ENCODE results near the gene HIPK2.

The HIPK2 gene

DNA sequence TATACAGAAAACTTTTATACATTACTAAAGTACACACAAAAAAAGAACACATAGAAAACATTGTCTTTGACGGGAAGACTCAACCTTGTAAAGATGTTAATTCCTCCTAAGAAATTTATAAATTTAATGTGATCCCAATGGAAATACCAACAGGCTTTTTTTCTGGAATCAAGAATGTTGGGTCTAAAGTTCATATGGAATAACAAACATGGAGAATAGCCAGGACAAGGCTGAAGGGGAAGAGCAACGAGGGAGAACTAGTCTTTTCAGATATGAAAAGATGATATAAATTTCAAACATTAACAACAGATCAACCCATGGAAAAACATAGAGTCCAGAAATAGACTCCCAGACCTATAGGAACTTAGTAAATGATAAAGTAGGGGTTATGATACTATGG is 19.8 kb downstream of the HIPK2 start:
- Histone ChIP-seq H3K9me3 (ENCODE audit: control insufficient read depth, low read length) (no peaks in the 10 kb centered on the region), H3K27me3 (replicated peaks; ENCODE audit: control insufficient read depth, insufficient read depth, low read length, poor library complexity, severe bottlenecking) (no peaks in the 10 kb centered on the region), H3K36me3 (ENCODE audit: control insufficient read depth, insufficient read depth, low read length) (no peaks in the 10 kb centered on the region), H3K27ac (ENCODE audit: insufficient read depth, low read length, poor library complexity, severe bottlenecking) (no peak overlapping the region), H3K4me3 (ENCODE audit: insufficient read depth, low read depth, low read length, poor library complexity, severe bottlenecking) (no peak overlapping the region), H3K4me1 (ENCODE audit: control insufficient read depth, insufficient read depth, low read length, poor library complexity, severe bottlenecking) (peaks cover 3% of the 10 kb centered on the region)
- no peak for DNase-seq

DNA sequence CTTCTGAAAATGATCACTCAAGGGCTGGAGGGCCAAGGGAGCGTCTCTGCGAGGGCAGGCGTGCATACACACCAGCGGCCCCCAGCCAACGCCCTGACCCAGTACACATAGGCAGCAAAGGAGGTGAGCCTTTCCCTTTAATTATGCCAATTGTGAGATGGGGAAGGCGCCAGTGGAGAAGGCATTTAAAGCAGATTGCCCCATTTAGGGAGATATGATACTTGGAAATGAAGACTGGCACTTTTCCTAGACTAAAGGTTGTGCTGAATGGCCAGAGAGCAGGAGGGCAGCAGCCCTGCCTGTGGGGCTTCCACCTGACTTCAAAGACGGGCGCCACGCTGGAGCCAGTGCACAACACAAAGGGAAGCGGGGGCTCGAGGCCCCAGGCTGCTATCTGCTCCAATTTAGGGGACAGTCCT is 24.1 kb downstream of the HIPK2 start:
- DNase-seq: no peak
- Histone ChIP-seq H3K27me3 (replicated peaks; ENCODE audit: control insufficient read depth, insufficient read depth, low read length, poor library complexity, severe bottlenecking) (no peaks in the 10 kb centered on the region), H3K36me3 (ENCODE audit: control insufficient read depth, insufficient read depth, low read length) (no peaks in the 10 kb centered on the region), H3K27ac (ENCODE audit: insufficient read depth, low read length, poor library complexity, severe bottlenecking) (no peak overlapping the region), H3K4me3 (ENCODE audit: insufficient read depth, low read depth, low read length, poor library complexity, severe bottlenecking) (no peak overlapping the region), H3K9me3 (ENCODE audit: control insufficient read depth, low read length) (no peaks in the 10 kb centered on the region), H3K4me1 (ENCODE audit: control insufficient read depth, insufficient read depth, low read length, poor library complexity, severe bottlenecking) (peaks cover 5% of the 10 kb centered on the region)

DNA sequence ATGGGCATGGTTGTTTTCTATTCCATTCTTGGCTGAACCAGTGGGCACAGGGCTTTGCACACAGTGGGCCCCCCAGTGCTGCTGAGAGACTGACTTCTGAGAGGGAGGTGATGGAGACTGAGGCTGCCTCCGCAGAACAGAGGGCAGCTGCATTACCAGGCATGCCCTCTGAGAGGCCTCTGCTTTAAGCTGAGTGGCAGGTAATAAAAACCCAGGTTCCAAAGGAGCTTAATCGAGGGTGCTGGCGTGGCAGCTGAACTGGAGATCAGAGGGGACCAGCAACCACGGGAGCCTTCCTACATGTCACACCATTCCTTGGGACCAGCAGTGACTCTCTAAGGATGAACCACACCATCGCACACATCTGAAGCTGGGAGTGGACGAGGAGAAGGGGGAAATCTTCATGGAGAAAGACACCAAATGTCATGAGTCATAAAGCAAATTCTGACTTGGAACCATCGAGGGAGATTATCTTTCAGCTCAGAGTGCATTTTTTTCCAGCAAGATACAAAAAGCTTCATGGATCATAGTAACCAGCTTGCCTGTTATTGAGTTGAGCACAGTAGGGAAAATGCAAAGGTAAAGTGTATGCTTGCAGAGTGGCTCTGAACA is 24.6 kb downstream of the HIPK2 start:
- H3K4me1 ChIP-seq (ENCODE audit: control insufficient read depth, insufficient read depth, low read length, poor library complexity, severe bottlenecking): peaks cover 5% of the 10 kb centered on the region
- no peaks in the 10 kb centered on the region for H3K27me3 ChIP-seq (replicated peaks; ENCODE audit: control insufficient read depth, insufficient read depth, low read length, poor library complexity, severe bottlenecking)
- no peak for DNase-seq
- no peaks in the 10 kb centered on the region for H3K36me3 ChIP-seq (ENCODE audit: control insufficient read depth, insufficient read depth, low read length)
- no peak overlapping the region for H3K4me3 ChIP-seq (ENCODE audit: insufficient read depth, low read depth, low read length, poor library complexity, severe bottlenecking)
- no peak overlapping the region for H3K27ac ChIP-seq (ENCODE audit: insufficient read depth, low read length, poor library complexity, severe bottlenecking)
- no peaks in the 10 kb centered on the region for H3K9me3 ChIP-seq (ENCODE audit: control insufficient read depth, low read length)

DNA sequence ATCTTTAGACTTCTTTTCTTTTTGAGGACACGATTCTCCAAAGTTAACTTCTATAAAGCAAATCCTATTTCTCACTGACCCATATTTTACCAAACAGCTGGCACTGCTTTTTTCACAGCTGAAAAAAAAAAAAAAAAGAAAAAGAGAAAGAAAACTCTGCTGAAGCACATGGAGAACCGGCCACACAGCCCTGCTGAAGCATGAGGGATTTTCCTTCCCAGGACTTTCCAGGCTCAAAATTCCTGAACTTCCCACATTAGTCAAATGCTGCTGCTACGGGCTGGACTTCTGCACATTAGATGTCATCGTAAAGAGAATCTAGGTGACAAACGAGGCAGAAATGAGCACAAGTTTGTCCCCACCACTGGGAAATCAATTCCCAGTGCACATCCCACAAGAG is 25.2 kb downstream of the HIPK2 start:
- peaks cover 5% of the 10 kb centered on the region for H3K4me1 ChIP-seq (ENCODE audit: control insufficient read depth, insufficient read depth, low read length, poor library complexity, severe bottlenecking)
- H3K9me3 ChIP-seq (ENCODE audit: control insufficient read depth, low read length): no peaks in the 10 kb centered on the region
- no peak for DNase-seq
- H3K27ac ChIP-seq (ENCODE audit: insufficient read depth, low read length, poor library complexity, severe bottlenecking): no peak overlapping the region
- H3K27me3 ChIP-seq (replicated peaks; ENCODE audit: control insufficient read depth, insufficient read depth, low read length, poor library complexity, severe bottlenecking): no peaks in the 10 kb centered on the region
- H3K4me3 ChIP-seq (ENCODE audit: insufficient read depth, low read depth, low read length, poor library complexity, severe bottlenecking): no peak overlapping the region
- H3K36me3 ChIP-seq (ENCODE audit: control insufficient read depth, insufficient read depth, low read length): no peaks in the 10 kb centered on the region

DNA sequence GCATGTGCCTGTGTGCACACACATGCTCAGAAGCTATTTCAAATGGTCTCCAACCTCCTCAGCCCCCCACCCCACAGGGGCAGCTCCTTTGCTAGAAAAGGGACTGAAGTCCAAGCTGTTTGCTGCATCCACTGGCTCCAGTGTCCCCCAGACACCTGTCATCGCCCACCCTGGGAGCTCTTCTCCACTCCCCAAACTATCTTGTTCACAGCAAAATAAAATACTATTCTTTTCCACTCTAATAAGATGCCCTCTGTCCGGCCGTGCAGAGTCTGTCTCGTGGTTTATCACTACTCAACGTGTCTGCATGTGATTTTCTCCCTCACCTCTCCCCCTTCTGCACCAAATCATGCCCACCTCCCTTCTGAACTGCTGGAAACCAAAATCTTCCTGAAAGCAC is 25.6 kb downstream of the HIPK2 start:
- no peak overlapping the region for H3K4me3 ChIP-seq (ENCODE audit: insufficient read depth, low read depth, low read length, poor library complexity, severe bottlenecking)
- H3K27me3 ChIP-seq (replicated peaks; ENCODE audit: control insufficient read depth, insufficient read depth, low read length, poor library complexity, severe bottlenecking): no peaks in the 10 kb centered on the region
- H3K4me1 ChIP-seq (ENCODE audit: control insufficient read depth, insufficient read depth, low read length, poor library complexity, severe bottlenecking): peaks cover 5% of the 10 kb centered on the region
- no peak overlapping the region for H3K27ac ChIP-seq (ENCODE audit: insufficient read depth, low read length, poor library complexity, severe bottlenecking)
- DNase-seq: no peak
- H3K36me3 ChIP-seq (ENCODE audit: control insufficient read depth, insufficient read depth, low read length): no peaks in the 10 kb centered on the region
- no peaks in the 10 kb centered on the region for H3K9me3 ChIP-seq (ENCODE audit: control insufficient read depth, low read length)

DNA sequence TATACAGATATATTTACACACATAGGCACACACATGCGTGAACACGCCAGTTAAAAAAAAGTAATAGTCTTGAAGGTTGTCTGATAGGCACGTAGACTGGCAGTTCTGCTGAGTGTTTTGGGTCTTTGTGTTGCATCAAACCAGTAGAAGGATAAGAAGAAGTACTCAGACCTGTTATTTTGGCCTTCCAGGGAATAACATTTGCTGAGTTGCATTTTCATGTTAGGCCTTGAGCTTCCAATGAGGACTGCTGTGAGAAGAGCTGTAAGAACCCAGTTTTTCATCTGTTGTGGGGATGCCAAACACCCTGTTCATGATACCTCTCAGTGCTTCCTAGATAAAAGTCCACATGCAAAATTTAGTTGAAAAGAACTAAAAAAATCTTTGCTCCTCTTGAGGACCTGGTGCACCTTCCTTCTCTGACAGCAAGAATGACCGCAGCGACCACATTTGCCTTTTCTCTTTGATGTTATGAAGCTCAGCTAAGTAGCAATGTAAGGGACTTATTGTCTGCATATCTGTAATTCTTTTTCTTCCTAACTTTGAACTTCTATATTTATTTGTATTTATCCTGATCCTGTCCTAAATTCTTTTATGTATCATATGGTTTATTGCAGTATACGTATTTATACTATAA is 27.2 kb downstream of the HIPK2 start:
- Histone ChIP-seq H3K27ac (ENCODE audit: insufficient read depth, low read length, poor library complexity, severe bottlenecking) (no peak overlapping the region), H3K27me3 (replicated peaks; ENCODE audit: control insufficient read depth, insufficient read depth, low read length, poor library complexity, severe bottlenecking) (no peaks in the 10 kb centered on the region), H3K9me3 (ENCODE audit: control insufficient read depth, low read length) (no peaks in the 10 kb centered on the region), H3K4me3 (ENCODE audit: insufficient read depth, low read depth, low read length, poor library complexity, severe bottlenecking) (no peak overlapping the region), H3K4me1 (ENCODE audit: control insufficient read depth, insufficient read depth, low read length, poor library complexity, severe bottlenecking) (peaks cover 5% of the 10 kb centered on the region), H3K36me3 (ENCODE audit: control insufficient read depth, insufficient read depth, low read length) (no peaks in the 10 kb centered on the region)
- DNase-seq: no peak

DNA sequence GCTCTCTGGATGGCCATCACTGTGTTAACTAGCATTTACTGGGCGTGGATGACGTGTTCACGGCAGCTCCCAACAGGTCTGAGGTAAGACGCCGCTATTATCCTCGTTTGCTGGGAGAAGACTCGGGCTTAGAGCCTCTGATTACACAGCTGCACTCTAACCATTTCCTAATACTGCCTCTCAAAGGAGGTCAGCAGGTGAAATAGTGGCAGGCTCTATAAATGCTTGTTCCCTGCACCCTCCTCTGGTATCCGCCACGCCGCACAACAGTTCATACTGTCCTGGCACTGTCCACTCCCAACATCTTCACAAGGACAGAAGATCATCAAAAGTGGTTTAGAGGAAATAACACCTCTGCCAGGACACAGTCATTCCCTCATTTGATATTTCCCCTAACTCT is 28.3 kb downstream of the HIPK2 start:
- Histone ChIP-seq H3K36me3 (ENCODE audit: control insufficient read depth, insufficient read depth, low read length) (no peaks in the 10 kb centered on the region), H3K27me3 (replicated peaks; ENCODE audit: control insufficient read depth, insufficient read depth, low read length, poor library complexity, severe bottlenecking) (no peaks in the 10 kb centered on the region), H3K4me1 (ENCODE audit: control insufficient read depth, insufficient read depth, low read length, poor library complexity, severe bottlenecking) (peaks cover 5% of the 10 kb centered on the region), H3K27ac (ENCODE audit: insufficient read depth, low read length, poor library complexity, severe bottlenecking) (no peak overlapping the region), H3K9me3 (ENCODE audit: control insufficient read depth, low read length) (no peaks in the 10 kb centered on the region), H3K4me3 (ENCODE audit: insufficient read depth, low read depth, low read length, poor library complexity, severe bottlenecking) (no peak overlapping the region)
- DNase-seq: no peak

DNA sequence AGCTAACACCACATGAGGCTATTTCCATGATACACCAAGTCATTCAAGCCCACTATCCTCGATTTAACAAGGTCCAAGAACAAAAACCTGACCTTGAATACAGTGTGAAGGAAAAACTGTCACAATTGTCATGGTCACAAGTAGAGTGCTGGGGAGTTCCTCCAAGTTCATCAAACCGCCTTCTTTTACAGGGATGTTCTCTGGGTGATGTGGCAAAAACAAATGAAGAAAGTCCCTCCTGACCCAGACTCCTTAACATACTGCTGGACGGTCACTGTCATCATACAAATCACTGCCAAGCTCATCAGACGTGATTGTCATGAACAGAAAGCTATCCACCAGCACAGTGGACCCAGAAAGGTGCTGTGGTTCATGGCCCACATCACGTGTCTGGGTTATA is 28.9 kb downstream of the HIPK2 start:
- H3K4me1 ChIP-seq (ENCODE audit: control insufficient read depth, insufficient read depth, low read length, poor library complexity, severe bottlenecking): peaks cover 5% of the 10 kb centered on the region
- H3K27me3 ChIP-seq (replicated peaks; ENCODE audit: control insufficient read depth, insufficient read depth, low read length, poor library complexity, severe bottlenecking): no peaks in the 10 kb centered on the region
- H3K27ac ChIP-seq (ENCODE audit: insufficient read depth, low read length, poor library complexity, severe bottlenecking): no peak overlapping the region
- H3K36me3 ChIP-seq (ENCODE audit: control insufficient read depth, insufficient read depth, low read length): no peaks in the 10 kb centered on the region
- no peak overlapping the region for H3K4me3 ChIP-seq (ENCODE audit: insufficient read depth, low read depth, low read length, poor library complexity, severe bottlenecking)
- no peaks in the 10 kb centered on the region for H3K9me3 ChIP-seq (ENCODE audit: control insufficient read depth, low read length)
- no peak for DNase-seq

DNA sequence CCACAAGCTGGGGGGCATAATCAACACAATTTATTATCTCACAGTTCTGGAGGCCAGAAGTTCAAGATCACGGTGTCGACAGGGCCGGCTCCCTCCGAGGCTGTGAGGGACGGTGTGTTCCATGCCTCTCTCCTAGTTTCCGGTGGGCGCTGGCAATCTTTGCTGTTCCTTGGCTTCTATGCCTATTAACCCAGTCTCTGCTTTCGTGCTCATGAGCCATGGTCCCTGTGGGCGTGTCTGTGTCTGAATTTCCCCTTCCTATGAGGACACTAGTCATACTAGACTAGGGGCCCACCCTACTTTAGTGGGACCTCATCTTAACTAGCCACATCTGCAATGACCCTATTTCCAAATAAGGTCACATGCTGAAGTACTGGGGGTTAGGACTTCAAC is 29.4 kb downstream of the HIPK2 start:
- no peaks in the 10 kb centered on the region for H3K36me3 ChIP-seq (ENCODE audit: control insufficient read depth, insufficient read depth, low read length)
- DNase-seq: no peak
- peaks cover 5% of the 10 kb centered on the region for H3K4me1 ChIP-seq (ENCODE audit: control insufficient read depth, insufficient read depth, low read length, poor library complexity, severe bottlenecking)
- H3K27me3 ChIP-seq (replicated peaks; ENCODE audit: control insufficient read depth, insufficient read depth, low read length, poor library complexity, severe bottlenecking): no peaks in the 10 kb centered on the region
- no peak overlapping the region for H3K27ac ChIP-seq (ENCODE audit: insufficient read depth, low read length, poor library complexity, severe bottlenecking)
- H3K4me3 ChIP-seq (ENCODE audit: insufficient read depth, low read depth, low read length, poor library complexity, severe bottlenecking): no peak overlapping the region
- H3K9me3 ChIP-seq (ENCODE audit: control insufficient read depth, low read length): no peaks in the 10 kb centered on the region

DNA sequence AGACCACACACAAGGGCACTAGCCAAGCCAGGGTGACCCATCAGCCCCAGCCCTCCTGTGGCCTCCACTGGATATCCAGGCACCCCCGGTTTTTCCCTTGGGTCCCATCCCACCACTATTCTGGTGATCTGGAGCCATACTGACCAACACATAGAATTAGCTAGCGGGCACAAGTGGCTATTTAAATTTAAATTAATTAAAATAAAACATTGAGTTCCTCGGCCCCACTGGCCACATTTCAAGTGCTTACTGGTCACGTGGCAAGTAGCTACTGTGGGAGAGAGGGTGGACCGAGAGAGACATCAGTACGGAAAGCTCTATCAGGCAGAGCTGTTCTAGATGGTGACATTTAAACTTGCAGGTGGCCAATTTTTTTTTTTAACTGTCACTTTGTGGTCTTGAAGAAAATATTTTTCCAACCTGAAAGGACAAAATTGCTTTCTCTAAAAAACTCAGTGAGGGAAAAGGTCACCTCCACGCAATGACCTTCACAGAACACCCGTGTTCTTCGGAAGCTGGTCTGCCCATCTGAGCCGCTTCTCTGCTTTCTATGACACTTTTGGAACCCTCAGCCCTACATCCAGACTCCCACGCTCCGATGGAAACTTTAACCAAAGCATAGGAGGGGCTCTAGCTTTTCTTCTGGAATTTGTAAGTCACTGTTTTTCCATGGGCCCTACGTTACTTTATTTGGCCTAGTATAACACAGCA is 30.0 kb downstream of the HIPK2 start:
- no peak for DNase-seq
- Histone ChIP-seq H3K9me3 (ENCODE audit: control insufficient read depth, low read length) (no peaks in the 10 kb centered on the region), H3K4me1 (ENCODE audit: control insufficient read depth, insufficient read depth, low read length, poor library complexity, severe bottlenecking) (peaks cover 5% of the 10 kb centered on the region), H3K27ac (ENCODE audit: insufficient read depth, low read length, poor library complexity, severe bottlenecking) (no peak overlapping the region), H3K27me3 (replicated peaks; ENCODE audit: control insufficient read depth, insufficient read depth, low read length, poor library complexity, severe bottlenecking) (no peaks in the 10 kb centered on the region), H3K4me3 (ENCODE audit: insufficient read depth, low read depth, low read length, poor library complexity, severe bottlenecking) (no peak overlapping the region), H3K36me3 (ENCODE audit: control insufficient read depth, insufficient read depth, low read length) (no peaks in the 10 kb centered on the region)
